Naive thymus-derived CD4-positive, alpha-beta T cell (primary cell): ENCODE data around the gene GAK. TPM values are rescaled to one million over a fixed set of nuclear protein-coding genes. Genes with fewer than 3 reads are reported as not detected.
A peak's percentile ranks its signal among the peaks of the same experiment; 100 is the strongest.

ENCODE experiments used
- ATAC-seq: fragments of 150-1000 bp; cut with Tn5 transposase; 2 replicates; pipeline ENCODE4 v1.10.0; 2021; ENCODE audit warnings: mild to moderate bottlenecking, moderate library complexity
- CTCF ChIA-PET: fragments of 350-600 bp; sonication (Branson Sonifier 250); formaldehyde crosslinking; loops from one replicate; lab custom pipeline; 2021; ENCODE audit warnings: antibody characterized with exemption; lab: Charles Lee
- POLR2A ChIA-PET: fragments of 350-600 bp; sonication (Branson Sonifier 250); formaldehyde crosslinking; loops from one replicate; lab custom pipeline; 2021; ENCODE audit warnings: antibody characterized with exemption, inconsistent platforms; lab: Charles Lee
- DNase-seq, 9 donors: peaks; one replicate each; pipeline versions ENCODE4 v3.0.0 to v3.0.0-alpha.2; 2020 to 2022; ENCODE audit warnings: mixed read lengths in 1 of 9
- H3K27ac ChIP-seq: one replicate; pipeline ENCODE4 v1.7.0; 2013; ENCODE audit warnings: mild to moderate bottlenecking, low read depth, low read length, moderate library complexity
- H3K27me3 ChIP-seq, 2 donors: one replicate each; pipeline ENCODE4 v1.7.0; 2013; ENCODE audit warnings: low read length in 2 of 2, mild to moderate bottlenecking in 2 of 2, moderate library complexity in 2 of 2; ENCODE audit not compliant: control insufficient read depth in 2 of 2, insufficient read depth in 2 of 2
- H3K36me3 ChIP-seq, 3 experiments: 1 replicate in 2 of 3; 2 replicates in 1 of 3; pipeline ENCODE4 v1.7.0; 2013; ENCODE audit warnings: low read length in 3 of 3, mild to moderate bottlenecking in 3 of 3, moderate library complexity in 1 of 3; ENCODE audit not compliant: insufficient read depth in 3 of 3, control insufficient read depth in 2 of 3
- H3K4me1 ChIP-seq, 2 donors: one replicate each; pipeline ENCODE4 v1.7.0; 2013; ENCODE audit warnings: low read length in 2 of 2, mild to moderate bottlenecking in 2 of 2, moderate library complexity in 1 of 2; ENCODE audit not compliant: control insufficient read depth in 2 of 2, insufficient read depth in 2 of 2
- H3K4me3 ChIP-seq: 2 replicates; pipeline ENCODE4 v1.7.0; 2013; ENCODE audit warnings: mild to moderate bottlenecking, low read length
- H3K9me3 ChIP-seq, 3 experiments: 1 replicate in 2 of 3; 2 replicates in 1 of 3; pipeline ENCODE4 v1.7.0; 2013; ENCODE audit warnings: low read length in 3 of 3; ENCODE audit not compliant: control insufficient read depth in 2 of 3
- H3K27ac Mint-ChIP-seq, 9 donors: one replicate each; pipeline ENCODE4 v1.8.0; 2020 to 2022; ENCODE audit warnings: mixed read lengths in 9 of 9, mild to moderate bottlenecking in 8 of 9, moderate library complexity in 5 of 9, inconsistent platforms in 2 of 9
- H3K27me3 Mint-ChIP-seq, 5 donors: one replicate each; pipeline ENCODE4 v1.8.0; 2021 to 2022; ENCODE audit warnings: mixed read lengths in 5 of 5, mild to moderate bottlenecking in 1 of 5
- H3K36me3 Mint-ChIP-seq, 5 donors: one replicate each; pipeline ENCODE4 v1.8.0; 2020 to 2022; ENCODE audit warnings: mixed read lengths in 5 of 5, mild to moderate bottlenecking in 3 of 5, inconsistent platforms in 1 of 5
- H3K4me1 Mint-ChIP-seq, 7 donors: one replicate each; pipeline ENCODE4 v1.8.0; 2020 to 2022; ENCODE audit warnings: mixed read lengths in 7 of 7, mild to moderate bottlenecking in 3 of 7, inconsistent platforms in 1 of 7
- H3K4me3 Mint-ChIP-seq, 10 donors: one replicate each; pipeline ENCODE4 v1.8.0; 2020 to 2022; ENCODE audit warnings: mild to moderate bottlenecking in 10 of 10, mixed read lengths in 10 of 10, moderate library complexity in 6 of 10, inconsistent platforms in 2 of 10
- H3K9me3 Mint-ChIP-seq, 11 donors: one replicate each; pipeline ENCODE4 v1.8.0; 2020 to 2022; ENCODE audit warnings: mixed read lengths in 11 of 11, mild to moderate bottlenecking in 4 of 11, inconsistent platforms in 1 of 11, moderate library complexity in 1 of 11
- intact Hi-C, 2 donors: fragments of 100-400 bp; cut with micrococcal nuclease; formaldehyde crosslinking; loops; one replicate each; pipeline ENCODE4 v1.15.1; 2023
- polyA plus RNA-seq, 2 donors: library from polyadenylated mRNA; unstranded; fragments of 300-500 nt; fragmentation: Illumina TruSeq; gene quantifications; one replicate each; pipeline ENCODE4 v1.2.3, GENCODE V29; 2021
- total RNA-seq, 6 experiments: library from RNA in 5 of 6; stranded (reverse) in 5 of 6; gene quantifications; 1 replicate in 5 of 6; 2 replicates in 1 of 6; pipeline ENCODE4 v1.2.3 and lab custom pipeline; 2021 to 2026

GAK gene
- total and polyA plus RNA-seq, 7 experiments from 2014 or later, result 34.0 to 206 (median 170) TPM

- H3K9me3 Mint-ChIP-seq, result no peaks in the 10 kb centered on the region
- Histone ChIP-seq H3K4me3 (no peak overlapping the region), H3K9me3 (no peaks in the 10 kb centered on the region), H3K27ac (no peak overlapping the region), H3K4me1 (peaks cover 13 to 26% of the 10 kb centered on the region in 2 donors), H3K27me3 (no peaks in the 10 kb centered on the region), H3K36me3 (peaks cover 0 to 31% (median 0%) of the 10 kb centered on the region in 3 experiments)
- CTCF ChIA-PET, result no interaction called here
- POLR2A ChIA-PET, result interaction anchor here (0.7 kb wide), 1 partner anchor 213 kb away, joined by 3 read pairs; no protein-coding TSS in a partner anchor
- peak overlapping the region in 1 of 10 donors; percentile 26 for H3K4me3 Mint-ChIP-seq
- no peak overlapping the region for H3K27ac Mint-ChIP-seq
- H3K27me3 Mint-ChIP-seq, result no peaks in the 10 kb centered on the region
- intact Hi-C loops, result no loop called here
- ATAC-seq (no peak), DNase-seq (no peak)
- peaks cover 0 to 4% (median 0%) of the 10 kb centered on the region in 5 donors for H3K36me3 Mint-ChIP-seq
- peaks cover 0 to 17% (median 8%) of the 10 kb centered on the region in 7 donors for H3K4me1 Mint-ChIP-seq
These were observed 36.1 kb upstream of the GAK start for GRCh38 chr4:968221-968620.

- Mint-ChIP-seq H3K4me1 (peaks cover 0 to 17% (median 8%) of the 10 kb centered on the region in 7 donors), H3K27me3 (no peaks in the 10 kb centered on the region), H3K4me3 (peak overlapping the region in 1 of 10 donors; percentile 26), H3K36me3 (peaks cover 0 to 4% (median 0%) of the 10 kb centered on the region in 5 donors), H3K9me3 (no peaks in the 10 kb centered on the region), H3K27ac (no peak overlapping the region)
- Histone ChIP-seq H3K4me3 (no peak overlapping the region), H3K27me3 (no peaks in the 10 kb centered on the region), H3K27ac (no peak overlapping the region), H3K36me3 (peaks cover 0 to 39% (median 0%) of the 10 kb centered on the region in 3 experiments), H3K4me1 (peaks cover 9 to 26% of the 10 kb centered on the region in 2 donors), H3K9me3 (no peaks in the 10 kb centered on the region)
- intact Hi-C loops, result no loop called here
- ChIA-PET POLR2A (no interaction called here), CTCF (no interaction called here)
- ATAC-seq, result no peak
- no peak for DNase-seq
These were observed 35.3 kb upstream of the GAK start for GRCh38 chr4:967113-968104.

GRCh38 chr4:966266-967112 is 34.4 kb upstream of the GAK start:
- H3K36me3 Mint-ChIP-seq, result peaks cover 0 to 4% (median 0%) of the 10 kb centered on the region in 5 donors
- Histone ChIP-seq H3K36me3 (peaks cover 0 to 49% (median 0%) of the 10 kb centered on the region in 3 experiments), H3K27me3 (no peaks in the 10 kb centered on the region), H3K9me3 (no peaks in the 10 kb centered on the region), H3K27ac (no peak overlapping the region), H3K4me1 (peaks cover under 1 to 18% of the 10 kb centered on the region in 2 donors), H3K4me3 (no peak overlapping the region)
- H3K9me3 Mint-ChIP-seq, result no peaks in the 10 kb centered on the region
- ChIA-PET CTCF (no interaction called here), POLR2A (no interaction called here)
- ATAC-seq (no peak), DNase-seq (no peak)
- intact Hi-C loops, result no loop called here
- H3K4me3 Mint-ChIP-seq, result no peak overlapping the region
- H3K27ac Mint-ChIP-seq, result no peak overlapping the region
- H3K4me1 Mint-ChIP-seq, result peaks cover 0 to 17% (median 8%) of the 10 kb centered on the region in 7 donors
- no peaks in the 10 kb centered on the region for H3K27me3 Mint-ChIP-seq

GRCh38 chr4:965766-966134 is 33.6 kb upstream of the GAK start:
- CTCF ChIA-PET, result no interaction called here
- Mint-ChIP-seq H3K36me3 (peaks cover 0 to 4% (median 0%) of the 10 kb centered on the region in 5 donors), H3K4me1 (peaks cover 0 to 10% (median 5%) of the 10 kb centered on the region in 7 donors), H3K27ac (no peak overlapping the region), H3K4me3 (no peak overlapping the region), H3K9me3 (no peaks in the 10 kb centered on the region), H3K27me3 (no peaks in the 10 kb centered on the region)
- ATAC-seq, result no peak
- no peak for DNase-seq
- POLR2A ChIA-PET, result no interaction called here
- Histone ChIP-seq H3K4me3 (no peak overlapping the region), H3K27me3 (no peaks in the 10 kb centered on the region), H3K9me3 (no peaks in the 10 kb centered on the region), H3K36me3 (peaks cover 0 to 52% (median 0%) of the 10 kb centered on the region in 3 experiments), H3K4me1 (peaks cover 0 to 10% of the 10 kb centered on the region in 2 donors), H3K27ac (no peak overlapping the region)
- intact Hi-C loops, result no loop called here

GRCh38 chr4:965048-965765 is 33.1 kb upstream of the GAK start:
- Mint-ChIP-seq H3K4me3 (no peak overlapping the region), H3K9me3 (no peaks in the 10 kb centered on the region), H3K27ac (no peak overlapping the region), H3K36me3 (peaks cover 0 to 2% (median 0%) of the 10 kb centered on the region in 5 donors), H3K27me3 (no peaks in the 10 kb centered on the region), H3K4me1 (peaks cover 0 to 4% (median 0%) of the 10 kb centered on the region in 7 donors)
- DNase-seq (no peak), ATAC-seq (no peak)
- peaks cover 0 to 57% (median 0%) of the 10 kb centered on the region in 3 experiments for H3K36me3 ChIP-seq
- no peak overlapping the region for H3K4me3 ChIP-seq
- ChIA-PET CTCF (no interaction called here), POLR2A (no interaction called here)
- no peaks in the 10 kb centered on the region for H3K9me3 ChIP-seq
- no peaks in the 10 kb centered on the region for H3K27me3 ChIP-seq
- intact Hi-C loops, result no loop called here
- no peak overlapping the region for H3K27ac ChIP-seq
- H3K4me1 ChIP-seq, result peaks cover 0 to 5% of the 10 kb centered on the region in 2 donors
